Measurements from ENCODE around the gene CARM1.
"Not testable (repeated sequence)": the region's sequence is repeated elsewhere in the genome, so short reads cannot be mapped to it uniquely, and the experiment has no call there.

CARM1 gene

DNA sequence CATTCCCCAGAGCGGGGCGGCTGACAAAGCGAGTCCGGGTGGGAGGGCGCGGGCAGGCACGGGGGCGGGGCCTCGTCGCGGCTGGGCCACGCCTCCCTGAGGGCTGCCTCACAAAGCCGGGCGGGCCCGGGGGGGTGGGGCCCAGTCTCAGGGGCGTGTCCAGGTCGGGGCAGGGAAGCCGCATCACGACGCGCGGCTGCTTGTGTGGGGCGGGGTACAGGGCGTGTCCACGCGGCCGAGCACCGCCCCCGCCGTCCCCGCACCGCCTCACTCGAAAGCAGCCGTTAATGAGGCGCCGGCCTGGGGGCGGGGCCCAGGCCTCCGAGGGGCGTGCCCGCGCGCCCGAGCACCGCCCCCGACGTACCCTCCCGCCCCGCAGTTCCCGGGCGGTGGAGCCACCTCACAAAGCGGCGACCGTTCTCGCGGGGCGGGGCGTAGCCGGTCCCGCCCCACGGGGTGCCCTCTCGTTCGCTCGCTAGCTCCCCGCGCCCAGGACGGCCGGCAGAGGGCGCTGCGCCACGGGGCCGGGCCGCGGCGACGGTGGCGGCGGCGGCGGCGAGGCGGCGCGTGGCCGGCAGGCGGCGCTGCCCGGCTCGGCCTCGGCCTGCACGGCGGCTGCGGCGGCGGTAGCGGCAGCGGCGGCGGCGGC, at the start of gene CARM1:
Gene CARM1 (plus strand): TSS at position 599 of the 649 bp plus-strand sequence. CDS start 150 bp downstream, outside the sequence.
- peak; percentile 83 for DNase-seq

DNA sequence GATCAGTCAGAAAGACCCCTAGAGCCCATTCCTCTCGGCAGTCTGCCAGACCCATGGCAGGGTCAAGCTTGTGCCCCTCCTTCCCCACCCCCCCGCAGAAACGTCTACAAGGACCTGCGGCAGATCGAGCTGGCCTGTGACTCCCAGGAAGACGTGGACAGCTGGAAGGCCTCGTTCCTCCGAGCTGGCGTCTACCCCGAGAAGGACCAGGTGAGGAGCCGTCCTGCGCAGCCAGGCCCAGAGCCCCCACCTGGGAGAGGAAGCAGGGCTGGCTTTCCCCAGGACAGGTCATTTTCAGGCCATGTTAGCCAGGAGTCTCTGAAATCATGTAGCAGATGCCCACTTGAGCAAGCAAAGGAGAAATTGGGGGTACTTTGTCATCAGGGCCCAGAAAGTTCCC, 47.7 kb upstream of the CARM1 start:
- no peak for DNase-seq

DNA sequence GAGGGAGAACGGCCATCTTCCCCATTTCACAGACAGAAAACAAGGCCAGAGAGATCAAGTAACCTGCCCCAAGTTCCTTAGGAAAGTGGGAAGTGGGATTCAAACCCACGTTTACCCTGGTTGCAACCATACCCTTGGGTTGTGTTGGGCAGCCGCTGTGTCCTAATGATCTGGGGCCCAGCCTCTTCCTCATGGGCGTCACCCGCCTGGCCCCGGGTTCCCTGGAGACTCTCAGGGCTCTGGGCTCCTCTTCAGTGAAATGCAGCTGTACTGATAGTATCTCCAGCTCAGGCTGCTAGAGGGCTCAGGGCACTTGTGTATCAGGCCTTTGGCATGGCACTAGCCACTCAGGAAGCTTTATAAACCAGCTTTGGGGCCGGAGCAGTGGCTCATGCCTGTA, 45.1 kb upstream of the CARM1 start:
- no peak for DNase-seq

DNA sequence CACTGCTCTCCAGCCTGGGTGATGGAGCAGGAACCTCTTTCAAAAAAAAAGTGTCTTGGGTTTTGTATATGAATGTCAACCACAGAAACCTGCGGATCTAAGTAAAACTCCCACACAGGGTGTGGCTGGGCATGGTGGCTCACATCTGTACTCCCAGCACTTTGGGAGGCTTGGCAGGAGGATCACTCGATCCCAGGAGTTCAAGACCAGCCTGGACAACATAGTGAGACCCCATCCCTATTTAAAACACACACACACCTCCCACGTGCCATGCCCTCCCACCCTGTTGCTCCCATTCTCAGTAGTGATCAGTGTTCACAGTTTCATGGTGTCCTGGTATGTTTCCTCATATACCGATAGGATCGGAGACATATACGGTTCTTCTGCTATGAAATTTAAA, 44.5 kb upstream of the CARM1 start:
- no peak for DNase-seq

DNA sequence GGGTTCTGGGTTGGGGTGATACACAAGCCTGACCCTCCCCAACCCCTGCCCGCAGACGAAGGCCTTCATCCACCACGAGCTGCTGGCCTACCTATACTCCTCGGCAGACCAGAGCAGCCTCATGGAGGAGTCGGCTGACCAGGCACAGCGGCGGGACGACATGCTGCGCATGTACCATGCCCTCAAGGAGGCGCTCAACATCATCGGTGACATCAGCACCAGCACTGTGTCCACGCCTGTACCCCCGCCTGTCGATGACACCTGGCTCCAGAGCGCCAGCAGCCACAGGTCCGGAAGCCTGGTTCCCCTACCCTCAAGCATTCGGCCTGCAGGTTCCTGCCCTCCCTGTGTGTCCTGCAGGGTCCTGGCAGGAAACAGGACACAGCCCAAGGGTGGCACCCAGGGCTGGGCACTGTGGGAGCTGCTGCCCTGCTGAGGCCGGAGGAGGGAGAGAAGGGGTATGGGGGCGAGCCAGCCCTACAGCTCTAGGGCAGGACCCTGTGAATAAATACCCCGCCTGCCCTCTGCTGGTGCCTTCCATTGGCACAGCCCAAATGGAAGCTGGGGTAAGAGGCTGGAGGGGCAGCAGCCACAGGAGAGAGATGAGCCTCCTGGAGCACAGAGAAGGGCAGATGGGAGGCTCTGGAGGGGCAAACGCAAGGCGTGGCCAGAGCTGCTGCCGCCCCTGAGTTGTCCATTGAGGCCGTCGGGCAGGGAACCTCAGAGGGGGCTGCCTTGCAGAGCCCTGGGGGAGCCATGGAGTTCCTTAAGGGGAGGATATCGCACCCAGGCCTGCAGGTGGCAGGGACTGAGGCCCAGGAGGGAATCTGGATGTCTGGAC, 42.2 kb upstream of the CARM1 start:
- no peak for DNase-seq

DNA sequence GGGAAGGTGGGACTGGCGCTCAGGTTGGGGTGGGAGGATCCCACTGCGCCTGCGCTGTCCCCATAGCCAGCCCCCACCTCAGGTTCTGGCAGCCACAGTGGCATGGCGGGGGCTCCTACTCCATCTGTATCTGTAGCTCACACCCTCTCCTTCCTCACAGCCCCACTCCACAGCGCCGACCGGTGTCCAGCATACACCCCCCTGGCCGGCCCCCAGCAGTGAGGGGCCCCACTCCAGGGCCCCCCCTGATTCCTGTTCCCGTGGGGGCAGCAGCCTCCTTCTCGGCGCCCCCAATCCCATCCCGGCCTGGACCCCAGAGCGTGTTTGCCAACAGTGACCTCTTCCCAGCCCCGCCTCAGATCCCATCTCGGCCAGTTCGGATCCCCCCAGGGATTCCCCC, 41.4 kb upstream of the CARM1 start:
- no peak for DNase-seq

DNA sequence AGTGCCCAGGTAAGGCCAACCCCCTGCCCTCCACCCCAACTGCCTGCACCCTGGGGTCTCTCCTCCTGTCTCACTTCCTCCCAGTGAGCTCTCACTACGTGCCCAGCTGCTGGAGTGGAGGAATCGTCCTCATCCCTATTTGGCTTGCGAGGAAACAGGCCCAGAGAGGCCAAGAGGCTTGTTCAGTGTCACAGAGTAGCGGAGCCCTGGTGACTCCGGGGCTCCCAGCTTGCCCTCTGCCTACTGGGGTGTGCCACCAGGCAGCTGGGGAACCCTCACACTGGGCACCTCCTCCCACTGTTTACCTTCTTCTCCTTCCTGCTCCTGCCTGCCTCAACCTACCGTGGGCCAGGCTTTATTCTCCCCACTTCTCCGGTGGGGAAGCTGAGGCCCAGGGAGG, 41.0 kb upstream of the CARM1 start:
- DNase-seq = no peak

DNA sequence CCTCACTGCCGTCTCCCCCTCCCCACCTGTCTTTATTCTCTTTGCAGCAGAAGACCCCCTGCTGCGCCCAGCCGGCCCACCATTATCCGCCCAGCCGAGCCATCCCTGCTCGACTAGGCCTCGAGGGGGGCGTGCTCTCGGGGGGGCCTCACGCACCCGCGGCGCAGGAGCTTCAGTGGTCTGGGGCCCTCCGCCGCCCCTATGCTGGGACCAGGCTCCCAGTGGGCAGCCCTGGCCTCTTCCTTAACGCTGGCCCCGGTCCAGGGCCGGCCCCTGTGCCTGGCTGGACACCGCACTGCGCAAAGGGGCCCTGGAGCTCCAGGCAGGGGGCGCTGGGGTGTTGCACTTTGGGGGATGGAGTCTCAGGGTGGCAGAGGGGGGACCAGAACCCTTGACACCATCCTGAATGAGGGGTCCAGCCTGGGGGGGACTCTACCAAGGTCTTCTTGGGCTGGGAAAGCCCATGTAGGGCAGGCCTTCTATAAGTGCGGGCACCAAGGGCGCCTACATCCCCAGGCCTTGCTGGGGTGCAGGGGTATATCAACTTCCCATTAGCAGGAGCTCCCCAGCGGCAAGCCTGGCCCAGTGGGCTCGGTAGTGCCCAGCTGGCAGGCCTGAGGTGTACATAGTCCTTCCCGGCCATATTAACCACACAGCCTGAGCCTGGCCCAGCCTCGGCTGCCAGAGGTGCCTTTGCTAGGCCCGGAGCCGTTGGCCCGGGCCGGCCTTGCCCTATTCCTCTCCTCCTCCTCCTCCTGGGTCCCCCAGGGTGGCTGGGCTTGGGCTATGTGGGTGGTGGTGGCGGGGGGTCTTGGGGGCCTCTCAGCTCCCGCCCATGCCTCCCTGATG, 40.2 kb upstream of the CARM1 start:
- no peak for DNase-seq

DNA sequence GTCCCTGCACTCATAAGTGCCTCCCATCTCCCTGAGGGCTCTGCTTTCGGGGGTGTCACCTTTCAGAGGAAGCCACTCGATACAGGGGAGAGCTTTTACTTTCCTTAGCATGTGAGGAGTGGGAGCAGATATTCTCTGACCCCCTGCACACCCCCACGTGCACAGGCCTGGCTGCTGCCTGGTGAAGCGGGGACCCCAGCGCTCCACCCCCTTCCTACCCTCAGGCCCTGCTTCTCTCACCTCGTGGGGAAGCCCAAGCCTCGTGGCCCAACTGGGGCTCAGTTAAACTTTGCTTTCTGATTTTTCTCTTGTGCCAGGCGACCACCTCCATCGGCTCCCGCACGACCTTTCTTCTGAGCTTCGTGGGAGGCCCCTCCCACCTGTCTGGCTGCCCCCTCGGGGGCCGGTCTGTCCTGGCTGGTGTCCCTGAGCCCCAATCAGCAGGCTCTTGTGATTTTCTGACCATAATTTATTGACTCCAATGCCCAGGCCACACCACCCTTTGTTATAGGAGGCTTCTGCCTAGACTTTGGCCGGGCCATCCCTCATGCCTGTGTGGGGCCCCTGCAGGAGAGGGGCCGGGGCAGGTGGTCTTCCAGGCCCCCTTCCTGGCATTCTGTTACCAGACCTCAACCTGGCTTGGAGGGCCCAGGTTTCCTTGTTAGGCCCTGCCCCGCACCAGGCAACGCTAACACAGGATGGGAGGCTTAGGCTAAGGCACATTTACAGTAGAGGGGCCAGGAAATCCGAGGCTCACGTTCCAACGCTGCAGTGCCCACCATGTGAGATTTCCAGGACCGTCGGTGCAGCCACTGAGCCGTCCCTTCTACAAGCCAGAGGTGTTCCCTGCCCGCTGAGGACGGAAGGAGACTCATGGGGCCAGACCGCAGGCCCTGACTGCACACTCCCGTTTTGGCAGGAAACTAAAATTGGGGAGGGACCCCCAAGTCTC, 39.1 kb upstream of the CARM1 start:
- no peak for DNase-seq

DNA sequence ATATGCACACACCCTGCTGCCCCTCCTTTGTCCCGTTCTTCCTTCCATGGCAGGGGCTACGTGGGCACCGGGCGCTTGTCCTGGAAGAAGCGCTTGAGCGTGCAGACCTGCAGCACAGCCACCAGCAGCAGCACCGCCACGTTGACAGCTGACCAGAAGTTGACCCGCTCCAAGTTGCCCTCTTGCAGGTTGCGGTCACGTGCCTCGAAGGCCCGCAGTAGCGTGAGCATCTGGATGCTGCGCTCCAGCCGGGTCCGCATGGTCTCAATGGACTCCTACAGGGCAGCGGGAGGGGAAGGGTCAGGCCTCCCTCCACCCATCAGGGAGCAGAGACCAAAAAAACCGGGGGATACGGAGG, 38.4 kb upstream of the CARM1 start:
- DNase-seq = no peak

DNA sequence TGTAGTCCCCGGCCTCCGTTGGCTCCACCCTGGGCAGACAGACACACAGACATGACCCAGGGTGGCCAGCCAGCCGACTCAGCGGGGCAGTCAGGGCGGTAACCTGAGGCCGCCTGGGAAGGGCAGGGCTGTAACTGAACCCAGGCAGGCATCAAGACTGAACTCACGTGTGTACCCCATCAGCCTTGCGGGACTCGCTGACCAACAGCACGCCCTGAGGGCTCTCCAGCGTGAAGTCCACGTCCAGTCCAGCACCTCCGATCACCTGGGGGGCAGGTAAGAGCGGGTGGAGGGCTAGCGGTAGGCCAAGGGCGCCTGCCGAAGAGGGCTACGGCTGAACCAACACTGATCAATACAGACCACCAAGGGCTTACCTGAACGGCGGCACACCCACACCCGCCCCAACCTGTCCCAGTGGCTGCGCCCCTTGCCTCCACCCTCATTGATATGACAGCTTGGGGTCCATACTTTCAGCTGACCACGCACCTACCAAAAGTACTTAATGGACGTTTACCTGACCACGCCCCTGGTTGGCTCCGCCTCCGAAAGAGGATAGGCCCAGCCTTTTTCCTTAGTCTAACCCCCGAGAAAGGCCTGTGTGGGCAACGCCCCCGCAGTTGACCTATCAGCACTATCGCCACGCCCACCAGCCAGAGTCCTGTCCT, 36.1 kb upstream of the CARM1 start:
- DNase-seq = no peak

DNA sequence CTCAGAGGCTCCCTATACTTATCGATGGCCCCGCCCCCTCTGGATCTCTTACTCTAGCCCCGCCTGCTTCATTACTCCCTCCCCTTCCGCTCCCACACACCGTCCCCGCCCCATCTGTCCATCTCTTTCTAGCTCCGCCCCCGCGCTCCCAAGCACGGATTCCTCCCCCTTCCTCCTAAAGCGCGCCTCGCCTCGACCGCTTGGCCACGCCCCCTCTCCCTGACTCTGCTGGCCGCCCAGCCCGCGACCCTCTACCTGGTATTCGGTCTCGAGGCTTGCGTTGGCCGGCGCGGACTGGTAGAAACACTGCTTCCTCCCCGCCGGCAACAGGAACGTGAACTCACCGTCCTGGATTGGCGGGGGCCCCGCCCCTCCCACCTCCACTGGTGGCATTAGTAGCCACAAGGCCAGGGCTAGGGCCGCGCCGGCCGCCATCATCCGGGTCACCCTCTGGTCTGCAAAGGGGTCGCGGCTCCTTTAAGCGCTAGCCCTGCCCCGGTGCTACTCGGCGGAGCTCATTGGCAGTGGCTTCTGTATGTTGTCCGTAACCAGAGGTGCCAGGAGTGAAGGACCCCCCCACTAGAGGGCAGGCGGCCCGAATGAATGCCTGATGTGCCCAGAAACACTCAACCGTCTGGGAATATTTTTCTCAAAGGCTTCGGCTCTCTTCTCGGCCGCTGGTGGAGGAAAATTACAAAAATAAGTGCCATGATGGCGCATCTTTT, 35.4 kb upstream of the CARM1 start, which contains the start of gene TMED1:
Gene TMED1 (minus strand): TSS at position 459 of the 725 bp plus-strand sequence. CDS start 21 bp downstream, at position 438.
- DNase-seq = peak; percentile 97

DNA sequence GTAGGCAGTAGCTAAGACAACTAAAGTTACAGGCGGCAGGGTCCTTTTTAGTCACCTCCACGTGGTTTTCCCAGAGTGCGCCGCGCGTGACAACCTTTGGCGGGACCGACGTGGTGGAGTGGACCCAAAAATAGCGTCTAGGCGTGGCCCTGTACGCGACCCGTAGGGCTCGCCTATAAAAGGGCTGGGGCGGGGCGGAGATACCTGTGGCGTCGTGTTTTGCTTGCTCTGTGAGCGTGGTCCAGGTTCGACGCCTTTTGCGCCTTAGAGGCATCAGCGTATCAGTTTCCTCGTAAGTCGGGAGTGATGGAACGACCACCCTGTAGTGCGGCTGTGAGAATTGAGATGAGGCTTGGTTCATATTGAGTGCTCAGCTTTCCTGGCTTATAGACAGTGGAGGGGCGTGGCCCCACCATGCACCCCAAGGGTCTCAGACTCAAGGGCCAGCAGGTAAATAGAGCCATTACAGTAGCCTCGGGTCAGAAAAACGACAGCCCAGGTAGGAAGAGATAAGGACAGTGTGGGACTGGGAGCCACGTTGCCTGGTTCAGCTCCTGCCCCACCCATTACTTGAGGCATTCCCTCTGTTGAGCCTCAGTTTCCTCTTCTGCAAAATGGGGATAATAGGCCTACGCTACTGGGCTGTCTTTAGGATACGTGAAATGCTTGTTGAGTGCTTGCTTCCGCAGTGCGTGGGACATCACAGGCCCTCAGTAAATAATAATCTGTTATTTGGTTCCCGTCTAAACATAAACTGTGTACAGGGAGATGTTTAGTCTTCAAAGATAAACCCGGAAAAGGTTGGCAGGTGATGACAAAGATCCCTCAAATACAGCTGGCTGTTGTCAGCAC, 34.6 kb upstream of the CARM1 start:
- DNase-seq = peak; percentile 78

DNA sequence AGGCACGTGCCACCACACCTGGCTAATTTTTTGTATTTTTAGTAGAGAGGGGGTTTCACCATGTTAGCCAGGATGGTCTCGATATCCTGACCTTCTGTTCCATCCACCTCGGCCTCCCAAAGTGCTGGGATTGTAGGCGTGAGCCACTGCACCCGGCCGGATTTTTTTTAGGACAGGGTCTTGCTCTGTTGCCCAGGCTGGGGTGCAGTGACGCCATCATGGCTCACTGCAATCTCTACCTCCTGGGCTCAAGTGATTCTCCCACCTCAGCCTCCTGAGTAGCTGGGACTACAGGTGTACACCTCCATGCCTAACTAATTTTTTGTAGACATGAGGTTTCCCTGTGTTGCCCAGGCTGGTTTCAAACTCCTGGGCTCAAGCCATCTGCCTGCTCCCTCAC, 33.7 kb upstream of the CARM1 start:
- DNase-seq = not testable (repeated sequence)

DNA sequence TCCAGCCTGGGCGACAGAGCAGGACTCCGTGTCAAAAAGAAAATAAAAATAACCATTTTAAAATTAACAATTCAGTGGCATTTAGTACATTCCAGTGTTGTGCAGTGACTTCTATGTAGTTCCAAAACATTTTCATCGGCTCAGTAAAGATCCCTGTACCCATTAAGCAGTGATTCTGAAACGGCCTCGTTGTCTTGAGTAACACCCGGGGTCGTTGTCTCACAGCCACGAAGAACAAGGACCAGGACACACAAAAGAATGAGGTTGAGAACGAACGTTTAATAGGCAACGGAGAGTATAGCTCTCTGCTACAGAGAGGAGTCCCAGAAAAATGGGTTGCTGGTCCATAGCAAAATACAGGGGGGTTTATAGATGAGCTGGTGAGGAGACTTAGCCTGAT, 33.0 kb upstream of the CARM1 start:
- DNase-seq = no peak

DNA sequence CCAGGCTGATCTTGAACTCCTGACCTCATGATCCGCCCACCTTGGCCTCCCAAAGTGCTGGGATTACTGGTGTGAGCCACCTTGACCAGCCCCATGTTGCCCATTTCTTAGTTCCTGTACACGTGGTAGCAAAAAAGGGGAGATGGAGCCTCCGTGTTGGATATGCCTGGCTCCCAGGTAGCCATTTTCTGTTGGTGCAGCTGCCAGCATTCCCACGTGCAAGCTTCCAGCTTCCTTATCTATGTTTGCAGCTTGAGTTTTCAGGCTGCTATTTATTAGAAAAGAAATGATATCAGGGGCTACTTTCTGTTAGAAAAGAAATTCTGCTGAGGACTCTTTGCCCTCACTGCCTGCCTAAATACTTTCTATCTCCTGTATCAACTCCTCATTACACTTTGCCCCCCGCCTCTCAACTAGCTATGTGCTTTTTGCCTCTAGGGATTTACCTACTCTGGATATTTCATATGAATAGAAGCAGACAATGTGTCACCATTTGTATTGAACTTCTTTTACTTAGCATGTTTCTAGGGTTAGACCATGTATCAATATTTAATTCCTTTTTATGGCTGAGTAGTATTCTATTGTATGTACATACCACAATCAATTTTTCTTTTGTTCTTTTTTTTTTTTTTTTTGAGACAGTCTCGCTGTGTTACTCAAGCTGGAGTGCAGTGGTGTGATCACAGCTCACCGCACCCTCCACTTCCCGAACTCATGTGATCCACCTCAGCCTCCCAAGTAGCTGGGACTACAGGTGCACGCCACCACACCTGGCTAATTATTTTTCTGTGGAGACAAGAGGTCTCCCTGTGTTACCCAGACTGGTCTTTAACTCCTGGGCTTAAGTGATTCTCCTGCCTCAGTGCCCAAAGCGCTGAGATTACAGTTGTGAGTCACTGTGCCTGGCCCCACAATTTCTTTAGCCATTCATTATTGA, 32.0 kb upstream of the CARM1 start:
- no peak for DNase-seq

DNA sequence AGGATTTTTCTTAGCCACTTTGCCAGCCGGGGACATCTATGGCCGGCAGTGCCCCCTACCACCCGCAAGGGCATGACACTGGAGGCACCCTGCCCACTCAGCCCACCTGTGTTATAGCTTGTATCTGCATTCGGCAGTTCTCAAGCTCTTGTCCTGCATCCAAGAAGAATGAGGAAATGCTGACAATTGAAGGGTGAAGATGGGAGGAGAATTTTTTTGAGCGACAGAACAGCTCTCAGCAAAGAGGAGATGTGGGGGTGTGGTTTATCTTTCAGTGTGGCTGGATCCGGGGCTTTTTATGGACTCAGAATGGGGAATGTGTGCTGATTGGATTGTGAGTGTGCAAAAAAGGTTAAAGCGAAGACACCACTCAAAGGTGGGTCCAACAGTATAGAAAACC, 28.6 kb upstream of the CARM1 start:
- no peak for DNase-seq

DNA sequence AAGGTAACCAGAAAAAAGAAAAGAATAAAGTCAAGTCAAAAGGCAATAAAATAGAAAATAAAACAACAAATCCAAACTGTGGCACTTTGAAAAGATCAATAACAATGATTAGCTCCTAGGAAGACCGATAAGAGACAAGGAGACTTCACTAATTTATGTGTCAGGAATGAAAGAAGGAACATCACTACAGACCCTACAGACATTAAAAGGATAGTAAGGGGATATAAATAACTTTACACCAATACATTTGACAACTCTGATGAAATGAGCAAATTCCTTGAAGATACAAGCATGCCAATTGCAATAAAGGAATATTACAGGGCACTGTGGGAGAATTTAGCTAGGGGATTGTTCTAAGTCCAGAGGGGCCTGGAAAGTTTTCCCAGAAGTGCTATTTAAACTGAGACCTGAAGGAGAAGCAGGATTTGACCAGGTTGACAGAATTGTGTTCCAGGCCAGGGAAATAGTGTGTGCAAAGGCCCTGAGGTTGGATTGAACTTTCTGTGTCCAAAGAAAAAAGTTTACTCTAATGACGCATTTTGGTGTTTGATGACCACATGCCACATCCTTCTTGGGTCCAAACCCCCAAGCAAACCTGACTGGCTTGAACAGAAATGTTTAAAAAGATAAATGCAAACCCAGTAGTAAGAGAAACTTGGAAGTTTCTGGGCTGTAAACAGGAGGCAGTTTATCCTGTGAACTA, 24.7 kb upstream of the CARM1 start:
- DNase-seq = no peak

All from NCI-H1436 treated with DMSO at 0.1 percent for 48 hours (cell line).